GM19397 (cell line): Measurements from ENCODE around the gene RRP9.
A peak's percentile ranks its signal among the peaks of the same experiment; 100 is the strongest.
"Not testable (repeated sequence)": the region's sequence is repeated elsewhere in the genome, so short reads cannot be mapped to it uniquely, and the experiment has no call there.

ENCODE experiments used
- ATAC-seq: cut with Tn5 transposase; IDR thresholded peaks from one replicate; pipeline ENCODE4 v1.9.1; 2021; ENCODE audit warnings: mild to moderate bottlenecking, moderate library complexity; ENCODE audit not compliant: unreplicated experiment

RRP9 gene

GRCh38 chr3:51941798-51942602 lies at the start of gene RRP9, which contains the start of gene PARP3:
RRP9 (minus strand) TSS chr3:51941904; CDS start chr3:51941867, 37 bp downstream.
PARP3 (plus strand) TSS chr3:51942363; CDS start chr3:51943356, 993 bp downstream.
- peak; percentile 85 for ATAC-seq

GRCh38 chr3:51990501-51990971 lies 48.8 kb upstream of the RRP9 start:
- ATAC-seq: not testable (repeated sequence)

- no peak for ATAC-seq
These were observed 46.8 kb upstream of the RRP9 start for GRCh38 chr3:51988286-51989146.

- no peak for ATAC-seq
These were observed 45.9 kb upstream of the RRP9 start for GRCh38 chr3:51987568-51987967.

GRCh38 chr3:51986010-51986947 lies 44.6 kb upstream of the RRP9 start:
- ATAC-seq: no peak

- no peak for ATAC-seq
These were observed 43.4 kb upstream of the RRP9 start for GRCh38 chr3:51985063-51985462.

- ATAC-seq: no peak
These were observed 42.6 kb upstream of the RRP9 start for GRCh38 chr3:51984269-51984647.

- no peak for ATAC-seq
These were observed 42.0 kb upstream of the RRP9 start for GRCh38 chr3:51983578-51984268.

GRCh38 chr3:51982838-51983577 lies 41.3 kb upstream of the RRP9 start, which contains the start of gene ACY1:
ACY1 (plus strand) TSS chr3:51983535; CDS start chr3:51984065, 530 bp downstream.
- peak; percentile 83 for ATAC-seq

GRCh38 chr3:51982352-51982837 lies 40.7 kb upstream of the RRP9 start:
- ATAC-seq: peak; percentile 41

GRCh38 chr3:51980253-51980652 lies 38.5 kb upstream of the RRP9 start:
- no peak for ATAC-seq

- no peak for ATAC-seq
These were observed 36.4 kb upstream of the RRP9 start for GRCh38 chr3:51978143-51978502.

GRCh38 chr3:51977446-51978142 lies 35.9 kb upstream of the RRP9 start:
- no peak for ATAC-seq

GRCh38 chr3:51975852-51976549 lies 34.3 kb upstream of the RRP9 start:
- no peak for ATAC-seq

- ATAC-seq: peak; percentile 65
These were observed 33.5 kb upstream of the RRP9 start, which contains the start of gene ABHD14A for GRCh38 chr3:51974963-51975851. ABHD14A (plus strand) TSS chr3:51975064; CDS start chr3:51975136, 72 bp downstream.

GRCh38 chr3:51974277-51974962 lies 32.7 kb upstream of the RRP9 start:
- ATAC-seq: peak; percentile 7
